HG03575 (cell line): ENCODE measurements around the gene MFRP.

ENCODE experiments used
- ATAC-seq: cut with Tn5 transposase; IDR thresholded peaks from one replicate; pipeline ENCODE4 v1.9.1; 2021; ENCODE audit not compliant: unreplicated experiment, insufficient number of reproducible peaks, low FRiP score; ENCODE audit errors: extremely low read depth

MFRP gene

DNA sequence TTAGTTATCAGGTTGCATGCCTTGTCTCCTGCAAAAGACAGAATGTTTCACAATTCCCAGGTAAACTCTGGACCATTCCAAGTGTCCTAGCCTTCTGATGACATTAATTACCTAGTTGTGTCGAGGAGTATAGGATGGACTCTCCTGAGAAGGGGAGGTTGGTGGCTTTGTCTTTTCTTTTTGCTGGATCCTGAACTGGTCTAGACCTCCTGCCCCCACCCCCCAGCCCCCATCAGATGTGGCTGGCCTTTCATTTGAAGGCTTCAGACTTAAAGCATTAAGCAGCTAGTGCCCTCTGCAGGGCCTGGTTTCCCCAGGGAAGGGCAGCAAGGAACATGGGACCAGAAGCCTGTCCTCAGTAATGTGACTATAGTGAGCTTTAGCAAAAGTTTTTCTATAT, 39.3 kb downstream of the MFRP start:
- no peak for ATAC-seq

GRCh38 chr11:119306373-119306890, 40.1 kb downstream of the MFRP start:
- ATAC-seq = no peak

GRCh38 chr11:119305556-119306372, 40.7 kb downstream of the MFRP start:
- ATAC-seq = no peak

DNA sequence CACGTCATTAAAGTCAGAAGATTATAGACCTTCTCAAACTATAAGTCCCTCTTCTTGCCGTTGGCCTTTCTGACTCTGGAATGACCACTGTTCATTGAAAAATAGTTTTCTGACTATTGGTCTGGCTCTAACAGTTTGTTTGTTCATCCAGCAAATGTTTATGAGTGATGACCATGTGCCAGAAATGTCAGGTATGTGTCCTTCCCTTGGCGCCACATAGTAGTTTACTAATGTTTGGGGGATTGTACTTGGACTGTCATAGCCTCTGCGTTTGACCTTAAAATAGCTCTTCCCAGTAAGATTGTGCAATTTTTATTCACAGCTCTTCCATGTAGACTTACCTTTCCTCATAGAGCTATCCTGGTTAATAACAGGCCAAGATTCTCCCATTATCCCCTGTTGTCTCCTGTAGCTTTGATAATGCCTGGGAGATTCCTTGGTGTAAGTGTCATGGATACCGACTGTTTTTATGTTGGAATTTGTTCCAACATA, 43.2 kb downstream of the MFRP start:
- no peak for ATAC-seq

DNA sequence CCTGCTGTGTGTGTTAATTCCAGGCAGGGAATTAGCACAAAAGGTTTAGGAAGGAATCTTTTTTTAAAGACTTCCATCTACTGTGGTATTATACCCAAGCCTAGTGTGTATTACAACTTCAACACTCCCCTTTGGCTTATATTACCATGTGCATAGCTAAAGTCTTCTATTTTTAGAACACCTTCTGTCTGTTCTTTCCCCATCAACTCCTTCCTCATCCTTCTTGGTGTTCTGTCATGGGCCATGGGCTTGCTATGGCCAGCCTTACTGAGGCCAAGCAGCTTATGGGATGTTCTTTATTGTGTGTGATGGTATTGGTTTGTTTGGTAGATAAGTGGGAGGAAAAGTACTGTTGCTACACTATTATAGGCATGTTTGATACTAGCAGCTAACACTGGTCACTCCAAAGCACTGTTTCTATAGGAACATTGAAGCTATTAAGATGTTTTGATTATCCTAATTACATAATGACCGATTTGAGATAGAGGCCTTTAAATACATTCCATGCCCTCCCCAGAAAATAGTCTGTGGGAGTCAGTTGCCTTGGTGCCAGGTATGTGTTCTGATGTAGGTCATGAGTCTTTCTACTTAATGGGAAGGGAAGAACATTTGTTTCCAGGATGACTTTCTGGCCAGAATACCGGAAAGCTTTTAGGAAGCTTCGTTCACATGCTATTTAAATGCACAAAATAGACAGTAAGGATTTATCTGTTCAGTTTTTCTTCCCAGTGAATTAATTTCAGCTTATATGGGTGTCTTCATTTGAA, 46.1 kb downstream of the MFRP start:
- no peak for ATAC-seq

- ATAC-seq = no peak
Measured at GRCh38 chr11:119299416-119299815, 47.1 kb downstream of the MFRP start.

DNA sequence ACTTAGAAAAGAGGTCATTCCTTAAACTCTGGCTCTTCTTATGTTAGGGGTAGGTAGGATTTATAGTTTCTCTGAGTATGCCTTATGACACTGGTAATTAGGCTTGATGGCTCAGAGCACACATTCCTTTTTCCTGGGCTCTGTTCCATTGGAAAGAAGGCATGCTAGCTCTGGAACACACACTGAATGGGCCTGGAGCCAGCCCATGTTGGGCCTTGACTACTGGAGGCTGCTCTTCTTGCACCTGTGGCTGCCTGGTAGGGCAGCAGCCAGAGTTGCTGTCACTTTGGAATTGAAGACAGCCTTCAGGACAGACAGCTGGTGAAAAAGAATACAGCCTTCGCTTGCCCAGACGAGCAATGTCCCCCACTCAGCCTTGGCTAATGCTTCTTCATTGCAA, 47.8 kb downstream of the MFRP start:
- ATAC-seq = no peak

GRCh38 chr11:119297938-119298337, 48.6 kb downstream of the MFRP start:
- ATAC-seq = no peak

DNA sequence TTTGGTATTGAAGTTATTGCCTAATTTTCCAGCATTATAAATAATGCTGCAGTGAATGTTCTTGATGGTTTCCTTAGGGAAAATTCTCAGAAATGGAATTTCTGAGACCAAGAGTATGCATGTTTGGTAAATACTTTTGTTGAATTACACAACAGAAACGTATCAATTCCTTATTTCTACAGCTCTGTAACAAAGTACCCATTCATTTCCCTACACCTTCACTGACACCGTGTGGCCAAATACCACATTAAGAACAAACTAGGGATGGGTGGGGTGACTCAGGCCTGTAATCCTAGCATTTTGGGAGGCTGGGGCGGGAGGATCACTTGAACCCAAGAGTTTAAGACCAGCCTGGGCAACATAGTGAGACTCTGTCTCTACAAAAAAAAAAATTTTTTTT, 51.3 kb downstream of the MFRP start:
- no peak for ATAC-seq

GRCh38 chr11:119293461-119293860, 53.0 kb downstream of the MFRP start:
- ATAC-seq = no peak

DNA sequence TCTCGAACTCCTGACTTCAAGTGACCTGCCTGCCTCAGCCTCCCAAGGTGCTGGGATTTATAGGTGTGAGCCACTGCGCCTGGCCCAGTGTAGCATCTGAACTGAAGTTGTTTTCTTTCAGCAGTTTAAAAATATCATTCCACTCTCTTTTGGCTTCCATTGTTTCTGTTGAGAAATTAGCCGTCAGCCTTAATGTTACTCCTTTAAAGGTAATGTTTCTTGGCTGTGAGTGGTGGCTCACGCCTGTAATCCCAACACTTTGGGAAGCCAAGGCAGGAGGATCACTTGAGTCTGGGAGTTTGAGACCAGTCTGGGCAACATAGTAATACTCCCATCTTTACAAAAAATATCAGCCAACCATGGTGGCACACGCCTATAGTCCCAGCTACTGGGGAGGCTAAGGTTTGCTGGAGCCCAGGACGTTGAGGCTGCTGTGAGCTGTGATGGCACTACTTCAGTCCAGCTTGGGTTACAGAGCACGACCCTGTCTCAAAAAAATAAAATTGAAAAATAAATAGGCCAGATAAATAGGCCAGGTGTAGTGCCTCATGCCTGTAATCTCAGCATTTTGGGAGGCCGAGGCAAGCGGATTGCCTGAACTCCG, 55.5 kb downstream of the MFRP start:
- ATAC-seq = no peak
